Measurements from ENCODE around the gene ERCC8. TPM values are rescaled to one million over a fixed set of nuclear protein-coding genes. Genes with fewer than 3 reads are reported as not detected.

ERCC8 gene
- total RNA-seq, 1 experiment from 2014 or later, result 13.0 TPM

DNA sequence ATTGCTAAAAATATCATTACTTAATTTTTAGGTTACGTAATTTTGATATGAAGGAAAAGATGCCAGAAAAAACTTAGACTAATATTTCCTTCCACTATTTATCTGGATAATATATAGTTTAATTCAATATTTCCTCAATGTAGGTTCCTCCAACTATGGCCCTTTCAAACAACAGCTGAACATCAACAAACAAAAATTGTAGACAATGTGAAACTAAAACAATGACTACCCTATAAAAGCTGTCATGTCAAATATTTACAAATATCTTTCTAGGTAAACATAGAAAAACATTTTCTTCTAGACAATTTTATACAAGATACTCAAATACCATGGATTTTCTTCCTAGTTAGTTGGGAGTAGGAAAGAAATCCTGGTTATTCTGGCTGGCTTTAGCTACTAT is 117.7 kb downstream of the ERCC8 start:
- Histone ChIP-seq H3K79me2 (ENCODE audit: low read depth) (no peaks in the 10 kb centered on the region), H3K36me3 (ENCODE audit: low read depth) (0 out of 2 replicates have a peak, but pooled peaks cover 3% of the 10 kb centered on the region), H3K9me3 (ENCODE audit: insufficient read depth, low read depth) (no peaks in the 10 kb centered on the region), H3F3A (ENCODE audit: insufficient read depth, low read depth) (0 out of 2 replicates have a peak, but pooled peaks cover 3% of the 10 kb centered on the region), H3K4me1 (replicated peaks; ENCODE audit: insufficient read depth) (no peaks in the 10 kb centered on the region), H3K27ac (no peak overlapping the region), H3K4me3 (no peak overlapping the region), H2AFZ (no peak overlapping the region), H3K4me2 (no peak overlapping the region), H3K9me2 (ENCODE audit: insufficient read depth) (no peaks in the 10 kb centered on the region), H4K20me1 (ENCODE audit: insufficient read depth) (no peaks in the 10 kb centered on the region), H3K27me3 (ENCODE audit: insufficient read depth, low read depth) (no peaks in the 10 kb centered on the region)
- BruUV-seq (replicated peaks), result no TSS peak
- intact Hi-C loops (cut with micrococcal nuclease; ENCODE audit: unreplicated experiment), result no loop called here
- ChIA-PET CTCF (no interaction called here), POLR2A (ENCODE audit: unreplicated experiment) (interaction anchor here (0.7 kb wide), 1 partner anchor 448 kb away, joined by 4 read pairs; no protein-coding TSS in a partner anchor)
- DNase-seq, result no peak
- TF ChIP-seq, protein P1, sequence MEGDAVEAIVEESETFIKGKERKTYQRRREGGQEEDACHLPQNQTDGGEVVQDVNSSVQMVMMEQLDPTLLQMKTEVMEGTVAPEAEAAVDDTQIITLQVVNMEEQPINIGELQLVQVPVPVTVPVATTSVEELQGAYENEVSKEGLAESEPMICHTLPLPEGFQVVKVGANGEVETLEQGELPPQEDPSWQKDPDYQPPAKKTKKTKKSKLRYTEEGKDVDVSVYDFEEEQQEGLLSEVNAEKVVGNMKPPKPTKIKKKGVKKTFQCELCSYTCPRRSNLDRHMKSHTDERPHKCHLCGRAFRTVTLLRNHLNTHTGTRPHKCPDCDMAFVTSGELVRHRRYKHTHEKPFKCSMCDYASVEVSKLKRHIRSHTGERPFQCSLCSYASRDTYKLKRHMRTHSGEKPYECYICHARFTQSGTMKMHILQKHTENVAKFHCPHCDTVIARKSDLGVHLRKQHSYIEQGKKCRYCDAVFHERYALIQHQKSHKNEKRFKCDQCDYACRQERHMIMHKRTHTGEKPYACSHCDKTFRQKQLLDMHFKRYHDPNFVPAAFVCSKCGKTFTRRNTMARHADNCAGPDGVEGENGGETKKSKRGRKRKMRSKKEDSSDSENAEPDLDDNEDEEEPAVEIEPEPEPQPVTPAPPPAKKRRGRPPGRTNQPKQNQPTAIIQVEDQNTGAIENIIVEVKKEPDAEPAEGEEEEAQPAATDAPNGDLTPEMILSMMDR (conservative IDR thresholded peaks at IDR 0.05), result no peak
- no peak for TF ChIP-seq EZH2 (IDR thresholded peaks at IDR 0.05; ENCODE audit: low read depth)

DNA sequence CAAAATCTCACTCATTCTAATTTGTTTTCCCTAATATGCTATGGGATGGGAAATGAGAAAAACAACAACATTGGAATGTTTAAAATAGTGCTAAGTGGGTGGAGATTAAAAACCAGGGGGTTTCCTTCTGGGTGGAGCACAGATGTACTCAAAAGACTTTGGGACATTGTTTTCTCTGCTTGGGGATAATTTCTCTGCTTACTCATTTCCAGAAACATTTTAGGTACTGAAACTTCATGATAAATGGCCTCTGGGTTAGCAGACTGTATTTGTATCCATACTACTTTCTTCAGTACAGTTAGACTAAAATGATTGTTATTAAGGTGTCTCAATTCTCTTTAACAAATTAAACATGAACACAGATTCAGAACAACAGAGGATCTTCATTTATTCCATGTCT is 118.2 kb downstream of the ERCC8 start:
- Histone ChIP-seq H3F3A (ENCODE audit: insufficient read depth, low read depth) (0 out of 2 replicates have a peak, but pooled peaks cover 3% of the 10 kb centered on the region), H3K27me3 (ENCODE audit: insufficient read depth, low read depth) (no peaks in the 10 kb centered on the region), H3K4me3 (no peak overlapping the region), H3K79me2 (ENCODE audit: low read depth) (no peaks in the 10 kb centered on the region), H3K27ac (no peak overlapping the region), H3K4me2 (no peak overlapping the region), H2AFZ (no peak overlapping the region), H4K20me1 (ENCODE audit: insufficient read depth) (no peaks in the 10 kb centered on the region), H3K9me3 (ENCODE audit: insufficient read depth, low read depth) (no peaks in the 10 kb centered on the region), H3K4me1 (replicated peaks; ENCODE audit: insufficient read depth) (no peaks in the 10 kb centered on the region), H3K9me2 (ENCODE audit: insufficient read depth) (no peaks in the 10 kb centered on the region), H3K36me3 (ENCODE audit: low read depth) (0 out of 2 replicates have a peak, but pooled peaks cover 3% of the 10 kb centered on the region)
- no TSS peak for BruUV-seq (replicated peaks)
- ChIA-PET CTCF (no interaction called here), POLR2A (ENCODE audit: unreplicated experiment) (interaction anchor here (0.5 to 0.7 kb wide), 2 partner anchors 145 to 449 kb away, joined by 4 read pairs; no protein-coding TSS in a partner anchor)
- DNase-seq, result no peak
- no peak for TF ChIP-seq EZH2 (IDR thresholded peaks at IDR 0.05; ENCODE audit: low read depth)
- TF ChIP-seq, protein P1 (conservative IDR thresholded peaks at IDR 0.05), result no peak
- intact Hi-C loops (cut with micrococcal nuclease; ENCODE audit: unreplicated experiment), result no loop called here

Other genes starting within 250 kb of the ERCC8 start
- gene DEPDC1B, start 244.9 kb downstream of the ERCC8 start, total RNA-seq (2021), result 25.6 and 29.2 TPM in 2 replicates
- gene ELOVL7, start 100.8 kb downstream of the ERCC8 start, total RNA-seq (2021), result 17.2 and 24.3 TPM in 2 replicates
- gene NDUFAF2, start 135 bp upstream of the ERCC8 start, total RNA-seq (2021), result 20.7 and 42.7 TPM in 2 replicates
- 50.6 and 58.2 TPM in 2 replicates for gene SMIM15, start 217.4 kb upstream of the ERCC8 start, total RNA-seq (2021)